MV-4-11 (cell line): ENCODE measurements around the gene PHACTR1.
"Not testable (repeated sequence)": the region's sequence is repeated elsewhere in the genome, so short reads cannot be mapped to it uniquely, and the experiment has no call there.

Source experiments
- DNase-seq: peaks from one replicate; lab custom pipeline; 2025; lab: John Stamatoyannopoulos, UW

The PHACTR1 gene

DNA sequence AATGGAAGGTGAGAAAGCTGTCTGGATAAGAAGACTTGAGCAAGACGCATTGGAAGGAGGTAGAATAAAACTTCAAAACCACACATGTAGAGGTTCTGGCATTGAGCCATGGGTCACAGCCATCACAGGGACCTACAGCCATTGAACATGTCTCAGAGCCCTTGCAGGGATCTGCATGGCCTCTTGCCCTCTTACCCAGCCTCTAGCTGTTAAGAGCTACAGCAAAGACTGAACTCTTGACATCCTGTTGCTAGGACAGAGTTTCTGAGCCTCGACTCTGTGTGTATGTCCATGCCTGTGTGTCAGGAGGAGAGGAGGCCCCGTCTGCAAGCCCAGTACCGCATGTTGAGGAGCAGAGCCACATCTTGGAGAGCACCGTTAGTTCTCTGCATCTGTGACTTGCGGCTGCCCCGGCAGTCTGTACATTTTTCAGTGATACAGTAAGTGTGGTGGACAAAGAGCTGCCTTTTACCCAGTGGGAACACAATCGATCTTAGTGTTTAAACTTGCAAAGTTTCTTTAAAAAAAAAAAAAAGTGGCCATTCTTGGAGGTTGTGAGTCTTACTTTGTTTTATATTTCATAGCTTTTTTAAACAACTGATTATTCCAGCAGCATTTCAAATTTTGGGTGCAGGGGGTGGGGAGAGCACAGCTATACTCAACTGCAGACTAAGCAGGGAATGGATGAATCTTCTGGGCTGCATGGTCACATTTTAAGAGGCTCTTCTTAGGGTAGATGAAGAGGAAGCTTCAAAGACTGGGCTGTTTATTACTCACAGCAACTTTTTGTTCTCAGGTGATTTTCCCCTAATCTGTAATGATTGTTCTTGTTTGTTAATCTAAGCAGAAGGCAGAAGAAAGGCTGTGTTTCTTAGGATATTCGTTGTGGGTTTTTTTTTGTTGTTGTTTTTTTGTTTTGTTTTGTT is 523.2 kb downstream of the PHACTR1 start:
- DNase-seq, result no peak

DNA sequence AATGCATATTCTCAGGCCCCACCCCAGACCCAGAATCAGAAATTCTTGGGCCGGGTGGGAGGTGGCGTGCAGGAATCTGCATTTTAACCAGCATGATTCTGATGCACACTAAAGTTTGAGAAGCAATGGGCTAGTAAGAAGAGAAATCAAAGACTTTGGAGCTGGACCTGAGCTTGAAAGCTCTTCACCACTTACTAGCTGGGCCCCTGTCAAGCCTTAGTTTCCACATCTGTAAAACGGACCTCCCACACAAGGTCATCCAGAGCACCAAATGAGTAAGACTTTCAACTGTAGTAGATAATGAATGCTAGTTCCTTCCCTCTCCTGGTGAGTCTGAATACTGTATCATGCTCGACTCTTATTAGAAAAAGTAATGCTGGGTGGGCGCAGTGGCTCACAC is 524.8 kb downstream of the PHACTR1 start:
- no peak for DNase-seq

- no peak for DNase-seq
These were observed 525.6 kb downstream of the PHACTR1 start for GRCh38 chr6:13242178-13242577.

DNA sequence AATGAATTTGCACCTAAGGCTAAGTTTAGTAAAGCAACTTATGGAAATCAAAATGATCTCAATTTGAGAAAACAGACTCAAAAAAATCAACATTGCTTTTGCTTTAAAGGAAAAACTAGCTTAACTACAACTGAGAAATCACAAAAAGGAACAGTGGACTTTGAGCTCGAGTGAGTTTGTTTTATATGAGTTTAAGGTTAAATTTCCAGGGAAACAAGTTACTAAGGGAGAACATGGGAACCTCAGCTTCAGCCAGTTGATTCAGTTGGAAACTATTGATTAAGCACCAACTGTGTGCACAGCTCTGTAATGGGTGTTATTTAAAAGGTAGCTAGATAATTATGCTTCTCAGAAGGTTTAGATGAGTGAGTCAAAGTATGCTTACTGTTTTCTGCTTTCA is 526.0 kb downstream of the PHACTR1 start:
- DNase-seq, result no peak

GRCh38 chr6:13243033-13243432 is 526.5 kb downstream of the PHACTR1 start:
- DNase-seq, result no peak

DNA sequence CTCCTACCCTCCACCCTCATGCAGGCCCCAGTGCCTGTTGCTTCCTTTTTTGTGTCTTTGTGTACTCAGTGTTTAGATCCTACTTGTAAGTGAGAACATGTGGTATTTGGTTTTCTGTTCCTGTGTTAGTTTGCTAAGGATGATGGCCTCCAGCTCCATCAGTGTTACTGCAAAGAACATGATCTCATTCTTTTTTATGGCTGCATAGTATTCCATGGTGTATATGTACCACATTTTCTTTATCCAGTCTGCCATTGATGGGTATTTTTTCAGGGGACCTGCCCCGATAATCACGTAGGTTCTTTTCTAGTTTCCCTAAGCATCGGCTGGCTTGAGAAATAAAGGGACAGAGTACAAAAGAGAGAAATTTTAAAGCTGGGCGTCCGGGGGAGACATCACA is 527.2 kb downstream of the PHACTR1 start:
- not testable (repeated sequence) for DNase-seq

- no peak for DNase-seq
These were observed 531.1 kb downstream of the PHACTR1 start for GRCh38 chr6:13247627-13248026.

- DNase-seq, result no peak
These were observed 531.5 kb downstream of the PHACTR1 start for GRCh38 chr6:13248053-13248452.

- DNase-seq, result no peak
These were observed 532.0 kb downstream of the PHACTR1 start for GRCh38 chr6:13248584-13248985.

DNA sequence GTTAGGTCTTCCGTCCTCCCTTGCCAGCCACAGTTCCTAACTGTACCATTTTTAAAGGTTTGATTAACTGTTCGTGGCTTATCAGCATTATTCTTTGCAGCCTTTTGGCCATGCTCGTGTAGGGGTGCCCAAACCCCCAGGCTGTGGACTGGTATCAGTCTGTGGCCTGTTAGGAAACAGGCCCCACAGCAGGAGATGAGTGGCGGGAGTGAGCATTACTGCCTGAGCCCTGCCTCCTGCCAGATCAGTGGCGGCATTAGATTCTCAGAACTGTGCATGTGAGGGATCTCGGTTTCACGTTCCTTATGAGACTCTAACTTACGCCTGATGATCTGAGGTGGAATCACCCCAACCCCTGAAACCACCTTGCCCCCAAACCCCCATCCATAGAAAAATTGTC is 532.4 kb downstream of the PHACTR1 start:
- peak; percentile 35 for DNase-seq

DNA sequence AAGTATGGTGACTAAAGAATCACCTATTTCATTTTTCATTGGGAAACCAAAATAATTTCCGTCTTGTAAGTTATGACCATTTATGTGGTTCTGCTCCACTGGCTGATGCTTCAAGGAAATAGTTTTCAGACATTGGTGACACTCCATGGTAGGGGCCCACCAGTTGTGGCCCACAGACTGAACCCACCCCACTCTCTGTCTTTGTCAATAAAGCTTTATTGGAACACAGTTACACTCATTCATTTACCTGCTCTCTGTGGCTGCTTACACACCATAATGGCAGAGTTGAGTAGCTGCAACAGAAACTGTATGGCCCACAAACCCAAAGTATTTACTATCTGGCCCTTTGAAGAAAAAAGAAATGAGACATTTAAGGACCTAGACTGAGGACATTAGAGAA is 533.2 kb downstream of the PHACTR1 start:
- no peak for DNase-seq

- peak; percentile 23 for DNase-seq
These were observed 534.1 kb downstream of the PHACTR1 start for GRCh38 chr6:13250703-13251102.

DNA sequence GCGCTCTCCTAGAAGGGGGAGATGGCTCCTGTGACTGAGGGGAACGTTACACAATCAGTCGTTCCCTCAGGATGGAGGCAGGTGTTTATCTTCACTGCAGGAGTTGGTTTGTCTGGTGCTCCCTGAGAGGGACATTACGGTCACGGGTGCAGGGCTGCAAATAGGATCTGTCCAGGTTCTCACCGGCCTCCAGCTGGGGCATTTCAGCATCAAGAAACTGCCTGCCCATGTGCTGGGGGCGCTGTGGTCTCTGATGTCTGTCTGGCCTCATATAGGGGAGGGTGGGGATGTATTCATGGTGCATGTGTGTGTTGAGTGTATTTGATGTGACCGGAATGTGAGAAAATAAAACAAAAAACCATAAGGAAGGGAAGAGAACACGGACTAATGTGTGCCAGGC is 534.7 kb downstream of the PHACTR1 start:
- no peak for DNase-seq

DNA sequence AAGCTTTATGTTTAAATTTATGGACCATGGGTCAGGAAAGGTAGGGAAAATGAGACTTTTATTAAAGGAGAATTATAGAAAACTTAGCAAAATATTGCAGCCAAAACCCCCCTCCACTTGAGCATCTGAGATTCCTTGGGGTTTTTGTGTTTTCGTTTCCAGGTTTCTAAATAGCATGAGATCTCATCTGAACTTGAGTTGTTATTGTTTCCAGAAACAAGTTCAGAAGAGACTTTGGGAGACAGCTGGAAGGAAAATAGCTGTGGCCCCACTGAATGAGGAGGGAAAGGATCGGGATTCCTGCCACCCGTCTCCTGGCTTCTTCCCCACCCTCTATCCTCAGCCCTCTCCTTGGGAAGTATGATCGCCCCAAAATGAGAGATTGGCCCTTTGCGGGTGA is 536.2 kb downstream of the PHACTR1 start:
- no peak for DNase-seq

- DNase-seq, result peak; percentile 83
These were observed 536.7 kb downstream of the PHACTR1 start for GRCh38 chr6:13253272-13253671.

- peak; percentile 89 for DNase-seq
These were observed 539.9 kb downstream of the PHACTR1 start for GRCh38 chr6:13256266-13257001.

GRCh38 chr6:13259393-13259792 is 542.8 kb downstream of the PHACTR1 start:
- no peak for DNase-seq

GRCh38 chr6:13260101-13260598 is 543.6 kb downstream of the PHACTR1 start:
- DNase-seq, result peak; percentile 62

- DNase-seq, result no peak
These were observed 544.3 kb downstream of the PHACTR1 start for GRCh38 chr6:13260831-13261230.

GRCh38 chr6:13261464-13261994 is 545.0 kb downstream of the PHACTR1 start:
- peak; percentile 96 for DNase-seq

- DNase-seq, result no peak
These were observed 546.0 kb downstream of the PHACTR1 start for GRCh38 chr6:13262302-13263230.

- DNase-seq, result no peak
These were observed 547.1 kb downstream of the PHACTR1 start for GRCh38 chr6:13263669-13264068.
